K562 (cell line): ENCODE measurements around the gene C1QBP. TPM values are rescaled to one million over a fixed set of nuclear protein-coding genes. Genes with fewer than 3 reads are reported as not detected.

Experiments used
- ATF2 ChIP-seq: sonication (generic); formaldehyde crosslinking; IDR thresholded peaks from 2 replicates; pipeline ENCODE4 v1.8.1; 2022; ENCODE audit warnings: missing genetic modification reagents
- BHLHE40 ChIP-seq: IDR thresholded peaks from 2 replicates; pipeline ENCODE4 v1.6.1; 2011; ENCODE audit warnings: low read length, improper control_type of control experiment
- CC2D1A ChIP-seq: fragments of 450-650 bp; IDR thresholded peaks from 2 replicates; pipeline ENCODE4 v1.6.1; 2017; ENCODE audit warnings: mild to moderate bottlenecking
- CREB1 ChIP-seq, 2 experiments: sonication (generic) in 1 of 2; formaldehyde crosslinking in 1 of 2; IDR thresholded peaks; 2 replicates each; pipeline versions ENCODE4 v1.6.1 to v1.8.0; 2012 to 2022; ENCODE audit warnings: inconsistent platforms in 1 of 2, mild to moderate bottlenecking in 1 of 2, missing genetic modification reagents in 1 of 2, moderate library complexity in 1 of 2
- CTCFL ChIP-seq: IDR thresholded peaks from 2 replicates; pipeline ENCODE4 v1.6.1; 2011; ENCODE audit warnings: borderline replicate concordance, low read depth, mild to moderate bottlenecking, moderate library complexity, low read length; ENCODE audit not compliant: insufficient read depth, poor library complexity, severe bottlenecking
- CXXC5 ChIP-seq: fragments of 250-450 bp; sonication (Bioruptor Pico); IDR thresholded peaks from 2 replicates; pipeline ENCODE4 v1.8.0; 2022; ENCODE audit warnings: inconsistent platforms, mild to moderate bottlenecking, moderate library complexity
- FIP1L1 ChIP-seq: fragments of 200-400 bp; formaldehyde crosslinking; IDR thresholded peaks from 2 replicates; pipeline ENCODE4 v1.6.1; 2018; ENCODE audit warnings: mild to moderate bottlenecking, low read depth, low read length; ENCODE audit not compliant: poor library complexity, severe bottlenecking
- GMEB1 ChIP-seq: fragments of 250-450 bp; sonication (Bioruptor Pico); IDR thresholded peaks from 2 replicates; pipeline ENCODE4 v1.4.0; 2020; ENCODE audit warnings: mild to moderate bottlenecking
- GTF3C2 ChIP-seq: IDR thresholded peaks from 3 replicates; pipeline ENCODE4 v1.6.1; 2011; ENCODE audit warnings: borderline replicate concordance, mild to moderate bottlenecking, moderate library complexity; ENCODE audit not compliant: insufficient read length; ENCODE audit errors: extremely low read depth
- MTA3 ChIP-seq: fragments of 450-650 bp; formaldehyde crosslinking; IDR thresholded peaks from 2 replicates; pipeline ENCODE4 v1.6.1; 2017; ENCODE audit warnings: mild to moderate bottlenecking, borderline replicate concordance
- NFIC ChIP-seq: fragments of 450-650 bp; IDR thresholded peaks from 2 replicates; pipeline ENCODE4 v1.6.1; 2017; ENCODE audit warnings: mild to moderate bottlenecking, inconsistent platforms
- NR2C1 ChIP-seq, 2 experiments: fragments of 450-650 bp; IDR thresholded peaks; 2 replicates each; pipeline ENCODE4 v1.6.1; 2017; ENCODE audit warnings: mild to moderate bottlenecking in 2 of 2, antibody characterized with exemption in 1 of 2, inconsistent platforms in 1 of 2, missing compliant biosample characterization in 1 of 2, missing genetic modification characterization in 1 of 2
- POLR2AphosphoS5 ChIP-seq: IDR thresholded peaks from 2 replicates; pipeline ENCODE4 v1.6.1; 2011; ENCODE audit warnings: mild to moderate bottlenecking, low read depth, low read length, moderate library complexity; ENCODE audit not compliant: control insufficient read depth, insufficient read depth
- RAD51 ChIP-seq: fragments of 450-650 bp; IDR thresholded peaks from 2 replicates; pipeline ENCODE4 v1.7.1; 2016; ENCODE audit warnings: low read depth, mild to moderate bottlenecking, borderline replicate concordance
- SUPT5H ChIP-seq: fragments of 450-650 bp; IDR thresholded peaks from 2 replicates; pipeline ENCODE4 v1.6.1; 2016
- TBL1XR1 ChIP-seq, 2 experiments: IDR thresholded peaks; 2 replicates each; pipeline ENCODE4 v1.6.1; 2012; ENCODE audit warnings: improper control_type of control experiment in 2 of 2, low read length in 2 of 2, mild to moderate bottlenecking in 1 of 2
- ZBTB8A ChIP-seq: fragments of 450-650 bp; IDR thresholded peaks from 2 replicates; pipeline ENCODE4 v1.6.1; 2018; ENCODE audit warnings: mild to moderate bottlenecking, moderate library complexity; ENCODE audit not compliant: partially characterized antibody
- ZNF263 ChIP-seq: sonication (generic); formaldehyde crosslinking; IDR thresholded peaks from 2 replicates; pipeline ENCODE4 v1.8.0; 2022; ENCODE audit warnings: mild to moderate bottlenecking, missing genetic modification reagents, borderline replicate concordance
- polyA plus RNA-seq, 8 experiments: library from polyadenylated mRNA; depleted of rRNA in 4 of 8; stranded (reverse) in 5 of 8; unstranded in 3 of 8; fragments of >200 nt; fragmentation: Nextera tagmentation in 2 of 8; fragmentation: Illumina TruSeq in 1 of 8; extraction: Ambion mirVana in 2 of 8; extraction: Trizol in 1 of 8; gene quantifications; 2 replicates each; pipeline versions ENCODE4 v1.2.1 to v1.2.3, GENCODE V29; 2011 to 2014; ENCODE audit warnings: inconsistent platforms in 1 of 8, missing spikeins in 1 of 8
- total RNA-seq, 7 experiments: library from RNA; depleted of rRNA in 6 of 7; stranded (reverse); fragments of >200 nt in 6 of 7; fragmentation: Illumina TruSeq in 2 of 7; extraction: Trizol in 2 of 7; gene quantifications; 2 replicates each; pipeline versions ENCODE4 v1.2.1 to v1.2.3, GENCODE V29; 2011 to 2021; ENCODE audit warnings: low replicate concordance in 1 of 7

C1QBP gene
- total and polyA plus RNA-seq, 9 of the 15 experiments (the other 6 are each of a cell fraction or from before 2014, with no cell fraction given) = 90.7 to 665 (median 414) TPM

GRCh38 chr17:5438716-5439445 is at the start of gene C1QBP (continued):
- TF ChIP-seq GTF3C2 (no peak), CC2D1A (0 out of 2 replicates have a peak, but pooled peaks have one; percentile 44), CREB1 (IDR thresholded peaks at IDR 0.05) (0 out of 2 replicates have a peak, but pooled peaks have one; percentile 31), CREB1 (CRISPR knock-in tag; IDR thresholded peaks at IDR 0.05) (peak; percentile 41; the same call in 1 of the 2 replicates), POLR2AphosphoS5 (0 out of 2 replicates have a peak, but pooled peaks have one; percentile 27), RAD51 (no peak), ATF2 (CRISPR knock-in tag) (no peak), MTA3 (peak; percentile 60; the same call in 1 of the 2 replicates), BHLHE40 (peak; percentile 61; the same call in 1 of the 2 replicates), CTCFL (peak; percentile 88), SUPT5H (peak; percentile 47; the same call in 1 of the 2 replicates), GMEB1 (no peak), ZBTB8A (no peak), NFIC (no peak), ZNF263 (peak; percentile 15; the same call in 1 of the 2 replicates), TBL1XR1 (IDR thresholded peaks at IDR 0.05; ENCODE audit: low read length in 2 of 2) (peak in 1 of 2 experiments; percentile 45; a peak in 1 of 4 replicates), FIP1L1 (peak; percentile 84), CXXC5 (CRISPR knock-in tag) (peak; percentile 63), NR2C1 (IDR thresholded peaks at IDR 0.05) (peak; percentile 66), NR2C1 (tag; IDR thresholded peaks at IDR 0.05) (peak; percentile 83)
